Gastrocnemius medialis (tissue), 4 donors: ENCODE results near the gene STK38.

Experiments used
- CTCF ChIP-seq, 5 experiments: fragments of 450-650 bp in 3 of 5; fragments of 200-600 bp in 2 of 5; sonication (generic) in 2 of 5; IDR thresholded peaks in 4 of 5; conservative IDR thresholded peaks in 1 of 5; 1 replicate in 4 of 5; 2 replicates in 1 of 5; pipeline ENCODE4 v1.5.1; 2016 to 2019; ENCODE audit warnings: antibody characterized with exemption in 5 of 5, mild to moderate bottlenecking in 3 of 5, moderate library complexity in 3 of 5
- POLR2A ChIP-seq, 2 donors: fragments of 450-650 bp; IDR thresholded peaks; one replicate each; pipeline ENCODE4 v1.6.1; 2017; ENCODE audit warnings: antibody characterized with exemption in 2 of 2, mild to moderate bottlenecking in 2 of 2, moderate library complexity in 2 of 2

DNA sequence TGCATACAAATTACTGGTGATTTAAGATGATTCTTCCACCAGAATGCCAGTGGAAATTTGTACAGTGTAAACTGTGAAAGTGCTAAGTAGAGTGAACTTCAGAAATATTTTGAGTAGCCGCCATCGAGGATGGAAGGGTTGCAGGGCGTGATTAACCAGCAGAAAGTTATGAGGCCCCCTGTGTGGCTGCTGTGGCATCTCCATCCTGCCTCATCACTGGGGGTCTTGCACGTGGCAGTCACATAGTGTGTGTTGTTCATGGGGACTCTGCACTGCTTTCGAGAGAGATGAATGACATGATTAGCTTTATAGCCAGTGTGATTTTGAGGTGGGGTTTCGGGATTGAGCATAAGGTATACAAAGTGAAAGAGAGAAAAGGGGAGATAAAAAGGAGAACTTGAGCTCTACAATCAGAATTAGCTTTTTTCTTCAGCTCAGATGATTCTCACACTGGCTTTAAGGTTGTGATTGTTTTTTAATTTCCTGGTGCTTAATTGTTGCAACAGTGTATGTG is 78.1 kb downstream of the STK38 start:
- TF ChIP-seq CTCF (IDR thresholded peaks at IDR 0.05 in 4 of 5, conservative IDR thresholded peaks at IDR 0.05 in 1 of 5) (no peak), POLR2A (IDR thresholded peaks at IDR 0.05) (no peak)
